Measurements from ENCODE around the gene COL4A2. TPM values are rescaled to one million over a fixed set of nuclear protein-coding genes. Genes with fewer than 3 reads are reported as not detected.

COL4A2 gene
- total RNA-seq, 6 experiments from 2014 or later: 8.4 to 65.8 (median 42.5) TPM

- H3K4me1 ChIP-seq: no peaks in the 10 kb centered on the region
- no peaks in the 10 kb centered on the region for H3K9me3 ChIP-seq
- H3K36me3 ChIP-seq: no peaks in the 10 kb centered on the region
- ATAC-seq (no peak), DNase-seq (no peak)
- intact Hi-C loops (cut with DNase I): no loop called here
- no peak overlapping the region for H3K27ac ChIP-seq
- no peak for TF ChIP-seq CTCF (IDR thresholded peaks at IDR 0.05)
- no peak for TF ChIP-seq POLR2A (IDR thresholded peaks at IDR 0.05)
- WGBS (ENCODE audit: insufficient coverage, low coverage, low lambda C conversion rate, missing lambda C conversion rate): 49% methylated on average over 10 of the region's 13 CpGs
- no peak overlapping the region for H3K4me3 ChIP-seq
- no peaks in the 10 kb centered on the region for H3K27me3 ChIP-seq
These were observed 31.5 kb downstream of the COL4A2 start for GRCh38 chr13:110338441-110339101.

DNA sequence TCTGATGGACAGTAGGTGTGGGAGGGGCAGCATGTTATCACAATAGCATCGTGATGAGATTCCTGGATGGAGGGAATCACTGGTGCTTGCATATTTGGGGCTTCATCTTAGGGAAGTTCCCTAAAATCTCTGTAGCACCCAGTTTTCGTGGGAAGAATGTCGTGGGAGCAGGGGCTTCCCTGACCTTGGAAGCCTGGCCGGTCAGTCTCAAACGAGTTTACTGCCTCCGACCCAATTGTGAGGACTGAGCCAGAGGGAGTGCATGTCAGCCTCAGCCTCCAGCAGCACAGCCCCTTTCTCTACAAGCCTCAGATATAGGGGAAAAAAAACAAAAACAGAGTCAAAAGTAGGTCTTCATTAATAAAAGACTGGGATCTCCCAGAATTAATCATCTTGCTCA, 32.2 kb downstream of the COL4A2 start:
- Histone ChIP-seq H3K27me3 (no peaks in the 10 kb centered on the region), H3K9me3 (no peaks in the 10 kb centered on the region), H3K4me3 (no peak overlapping the region), H3K36me3 (no peaks in the 10 kb centered on the region), H3K4me1 (no peaks in the 10 kb centered on the region), H3K27ac (no peak overlapping the region)
- 47% methylated on average over 3 of the region's 6 CpGs for whole genome bisulfite sequencing (ENCODE audit: insufficient coverage, low coverage, low lambda C conversion rate, missing lambda C conversion rate)
- DNase-seq (no peak), ATAC-seq (no peak)
- TF ChIP-seq CTCF (IDR thresholded peaks at IDR 0.05) (no peak), POLR2A (IDR thresholded peaks at IDR 0.05) (no peak)
- intact Hi-C loops (cut with DNase I): no loop called here

- H3K9me3 ChIP-seq: no peaks in the 10 kb centered on the region
- H3K27me3 ChIP-seq: no peaks in the 10 kb centered on the region
- TF ChIP-seq CTCF (IDR thresholded peaks at IDR 0.05) (no peak), POLR2A (IDR thresholded peaks at IDR 0.05) (no peak)
- WGBS (ENCODE audit: insufficient coverage, low coverage, low lambda C conversion rate, missing lambda C conversion rate): 72% methylated on average over 9 of the region's 9 CpGs
- peak overlapping the region; percentile 27 to 79 (median 55) for H3K27ac ChIP-seq
- DNase-seq: no peak
- H3K36me3 ChIP-seq: no peaks in the 10 kb centered on the region
- H3K4me1 ChIP-seq: no peaks in the 10 kb centered on the region
- ATAC-seq: no peak
- no peak overlapping the region for H3K4me3 ChIP-seq
- intact Hi-C loops (cut with DNase I): no loop called here
These were observed 33.0 kb downstream of the COL4A2 start for GRCh38 chr13:110339975-110340550.

DNA sequence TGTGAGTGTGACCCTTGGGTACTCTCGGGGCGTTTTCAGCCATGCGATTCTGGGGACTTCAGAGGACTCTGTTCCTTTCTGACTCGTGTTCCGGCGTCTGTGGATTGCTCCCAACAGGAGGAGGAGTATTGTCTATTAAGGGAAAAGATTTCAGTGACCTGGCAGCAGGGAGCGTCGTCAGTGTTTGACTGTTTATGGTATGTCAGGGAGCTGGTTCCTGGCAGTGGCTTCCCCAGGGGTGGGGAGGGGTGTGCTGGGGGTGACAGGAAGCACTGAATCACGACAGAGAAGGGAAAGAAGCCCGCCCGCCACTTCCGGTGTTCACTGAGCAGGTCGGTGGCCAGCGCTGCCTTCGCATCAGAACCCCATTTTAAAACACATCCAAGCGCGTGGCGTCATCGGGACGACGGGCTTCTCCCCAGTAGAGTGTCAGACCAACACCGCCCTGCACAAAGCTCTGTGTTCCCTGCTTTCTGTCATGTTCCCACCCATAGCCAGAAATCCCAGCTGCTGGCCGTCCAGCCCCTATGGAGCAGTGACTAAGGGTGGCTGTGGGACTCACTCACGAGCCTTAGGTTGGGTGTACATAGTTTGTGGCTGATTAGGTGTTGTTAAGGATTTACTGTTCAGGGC, 33.8 kb downstream of the COL4A2 start:
- DNase-seq: peak; percentile 54 to 74 (median 63)
- WGBS (ENCODE audit: insufficient coverage, low coverage, low lambda C conversion rate, missing lambda C conversion rate): 31% methylated on average over 16 of the region's 24 CpGs
- no peaks in the 10 kb centered on the region for H3K36me3 ChIP-seq
- no peaks in the 10 kb centered on the region for H3K27me3 ChIP-seq
- intact Hi-C loops (cut with DNase I): no loop called here
- no peaks in the 10 kb centered on the region for H3K9me3 ChIP-seq
- peak overlapping the region; percentile 55 to 79 (median 62) for H3K27ac ChIP-seq
- ATAC-seq: peak; percentile 70 to 81 (median 72)
- no peak overlapping the region for H3K4me3 ChIP-seq
- no peaks in the 10 kb centered on the region for H3K4me1 ChIP-seq
- TF ChIP-seq CTCF (IDR thresholded peaks at IDR 0.05) (no peak), POLR2A (IDR thresholded peaks at IDR 0.05) (no peak)

Data from right lobe of liver (tissue), 6 donors.